Measurements from ENCODE around the gene TAPBP.
"Not testable (repeated sequence)": the region's sequence is repeated elsewhere in the genome, so short reads cannot be mapped to it uniquely, and the experiment has no call there.

The TAPBP gene

GRCh38 chr6:33273924-33274902 lies 39.7 kb downstream of the TAPBP start:
- DNase-seq, result peak; percentile 28

- DNase-seq, result no peak
These were observed 40.6 kb downstream of the TAPBP start for GRCh38 chr6:33273129-33273923.

GRCh38 chr6:33272275-33273128 lies 41.4 kb downstream of the TAPBP start:
- peak; percentile 65 for DNase-seq

- DNase-seq, result peak; percentile 100
These were observed 42.2 kb downstream of the TAPBP start, which contains the start of the genes RPS18 and VPS52 for GRCh38 chr6:33271468-33272274. RPS18 (plus strand) TSS chr6:33272075; CDS start chr6:33272120, 45 bp downstream. VPS52 (minus strand) TSS chr6:33271876; CDS start chr6:33271675, 201 bp downstream.

GRCh38 chr6:33271117-33271467 lies 42.8 kb downstream of the TAPBP start:
- DNase-seq, result peak; percentile 74

- DNase-seq, result no peak
These were observed 49.9 kb downstream of the TAPBP start for GRCh38 chr6:33264015-33264414.

GRCh38 chr6:33262490-33262889 lies 51.4 kb downstream of the TAPBP start:
- not testable (repeated sequence) for DNase-seq

- no peak for DNase-seq
These were observed 54.8 kb downstream of the TAPBP start for GRCh38 chr6:33259032-33259431.

- no peak for DNase-seq
These were observed 59.3 kb downstream of the TAPBP start for GRCh38 chr6:33254591-33254990.

GRCh38 chr6:33252759-33253158 lies 61.1 kb downstream of the TAPBP start:
- DNase-seq, result no peak

GRCh38 chr6:33251395-33252012 lies 62.4 kb downstream of the TAPBP start:
- DNase-seq, result no peak

- DNase-seq, result no peak
These were observed 63.1 kb downstream of the TAPBP start for GRCh38 chr6:33250731-33251130.

GRCh38 chr6:33249732-33250630 lies 63.9 kb downstream of the TAPBP start:
- DNase-seq, result peak; percentile 73
